H1 (cell line): Measurements from ENCODE around the gene SLC7A7. TPM values are rescaled to one million over a fixed set of nuclear protein-coding genes. Genes with fewer than 3 reads are reported as not detected.

Source experiments
- CTCF ChIA-PET: fragments of 300-600 bp; sonication (Branson Sonifier 250); formaldehyde crosslinking; loops from one replicate; lab custom pipeline; 2021; ENCODE audit not compliant: partially characterized antibody; lab: Charles Lee
- POLR2A ChIA-PET: fragments of 300-600 bp; sonication (Branson Sonifier 250); formaldehyde crosslinking; loops from one replicate; lab custom pipeline; 2021; ENCODE audit warnings: inconsistent platforms; ENCODE audit not compliant: partially characterized antibody; lab: Charles Lee
- DNase-seq, 2 experiments: peaks; one replicate each; pipeline versions ENCODE4 v3.0.0 to v3.0.0-alpha.2; 2010 to 2022; ENCODE audit warnings: low spot score in 2 of 2, low read depth in 1 of 2, mixed read lengths in 1 of 2
- FAIRE-seq: peaks from 2 replicates; lab custom pipeline; 2011; peaks lifted over from hg19 to GRCh38; lab: Jason Lieb, UNC
- H2AFZ ChIP-seq: 2 replicates; pipeline ENCODE4 v1.8.1; 2012; ENCODE audit warnings: low read length, inconsistent platforms
- H2AK5ac ChIP-seq: 2 replicates; pipeline ENCODE4 v1.6.1; 2013; ENCODE audit warnings: low read depth, low read length
- H2BK120ac ChIP-seq: replicated peaks from 2 replicates; pipeline ENCODE3; 2013; ENCODE audit warnings: low read depth, low read length, inconsistent platforms
- H2BK12ac ChIP-seq: 2 replicates; pipeline ENCODE4 v1.6.1; 2013; ENCODE audit warnings: low read depth, low read length
- H2BK15ac ChIP-seq: 2 replicates; pipeline ENCODE4 v1.6.1; 2013; ENCODE audit warnings: low read length
- H2BK20ac ChIP-seq: 2 replicates; pipeline ENCODE4 v1.6.1; 2013; ENCODE audit warnings: low read length
- H2BK5ac ChIP-seq: 2 replicates; pipeline ENCODE4 v1.6.1; 2013; ENCODE audit warnings: low read depth, low read length
- H3K14ac ChIP-seq: 2 replicates; pipeline ENCODE4 v1.6.1; 2013; ENCODE audit warnings: inconsistent platforms; ENCODE audit not compliant: insufficient read length
- H3K18ac ChIP-seq: 2 replicates; pipeline ENCODE4 v1.6.1; 2013; ENCODE audit warnings: low read length; ENCODE audit errors: extremely low read depth
- H3K23ac ChIP-seq: 2 replicates; pipeline ENCODE4 v1.6.1; 2013; ENCODE audit warnings: inconsistent platforms; ENCODE audit not compliant: insufficient read length
- H3K23me2 ChIP-seq: 2 replicates; pipeline ENCODE4 v1.6.1; 2013; ENCODE audit warnings: low read depth, low read length
- H3K27ac ChIP-seq: 2 replicates; pipeline ENCODE4 v1.6.1; 2011; ENCODE audit warnings: low read depth, low read length, inconsistent platforms
- H3K27me3 ChIP-seq, 4 experiments: replicated peaks in 1 of 4; 1 replicate in 1 of 4; 2 replicates in 3 of 4; pipeline versions ENCODE4 v1.6.1 to v1.8.1; 2011 to 2013; ENCODE audit warnings: low read length in 3 of 4, mild to moderate bottlenecking in 3 of 4, inconsistent platforms in 2 of 4, mixed read lengths in 2 of 4, moderate library complexity in 1 of 4; ENCODE audit not compliant: control insufficient read depth in 3 of 4, insufficient read depth in 3 of 4; ENCODE audit errors: extremely low read depth in 1 of 4
- H3K36me3 ChIP-seq, 4 experiments: 2 replicates each; pipeline versions ENCODE4 v1.6.1 to v1.8.1; 2011 to 2013; ENCODE audit warnings: mild to moderate bottlenecking in 4 of 4, low read length in 3 of 4, moderate library complexity in 2 of 4, control low read depth in 1 of 4, inconsistent platforms in 1 of 4; ENCODE audit not compliant: insufficient read depth in 4 of 4, control insufficient read depth in 2 of 4
- H3K4ac ChIP-seq: replicated peaks from 2 replicates; pipeline ENCODE3; 2013; ENCODE audit warnings: low read length, low read depth, mixed read lengths, inconsistent platforms; ENCODE audit not compliant: insufficient read length
- H3K4me1 ChIP-seq, 4 experiments: replicated peaks in 1 of 4; 1 replicate in 1 of 4; 2 replicates in 3 of 4; pipeline versions ENCODE4 v1.6.1 to v1.8.1; 2011 to 2013; ENCODE audit warnings: low read length in 3 of 4, inconsistent platforms in 2 of 4, mixed read lengths in 1 of 4; ENCODE audit not compliant: insufficient read depth in 4 of 4, control insufficient read depth in 3 of 4
- H3K4me2 ChIP-seq, 2 experiments: 2 replicates each; pipeline versions ENCODE4 v1.6.1 to v1.8.1; 2011 to 2013; ENCODE audit warnings: low read depth in 2 of 2, low read length in 2 of 2, control low read depth in 1 of 2, inconsistent platforms in 1 of 2, mild to moderate bottlenecking in 1 of 2; ENCODE audit not compliant: insufficient read depth in 1 of 2
- H3K4me3 ChIP-seq, 4 experiments: fragments of 200-600, 300-600 bp in 1 of 4; sonication (generic), shearing (Covaris generic), sonication (Bioruptor Twin) in 1 of 4; 2 replicates each; pipeline versions ENCODE4 v1.5.1 to v1.8.1; 2011 to 2016; ENCODE audit warnings: low read length in 4 of 4, low read depth in 3 of 4, control low read depth in 2 of 4, inconsistent platforms in 2 of 4, mild to moderate bottlenecking in 2 of 4, mixed read lengths in 1 of 4, moderate library complexity in 1 of 4; ENCODE audit not compliant: insufficient read depth in 2 of 4; ENCODE audit errors: extremely low read depth in 1 of 4
- H3K56ac ChIP-seq: replicated peaks from 2 replicates; pipeline ENCODE3; 2013; ENCODE audit warnings: low read depth, mild to moderate bottlenecking, mixed read lengths, low read length, inconsistent platforms; ENCODE audit not compliant: insufficient read length
- H3K79me1 ChIP-seq: 2 replicates; pipeline ENCODE4 v1.6.1; 2013; ENCODE audit warnings: low read depth, low read length, control low read depth
- H3K79me2 ChIP-seq, 2 experiments: 2 replicates each; pipeline versions ENCODE4 v1.6.1 to v1.8.1; 2012 to 2013; ENCODE audit warnings: low read length in 2 of 2, mild to moderate bottlenecking in 2 of 2, inconsistent platforms in 1 of 2; ENCODE audit not compliant: insufficient read depth in 2 of 2, control insufficient read depth in 1 of 2
- H3K9ac ChIP-seq, 4 experiments: replicated peaks in 1 of 4; 1 replicate in 1 of 4; 2 replicates in 3 of 4; pipeline versions ENCODE4 v1.6.1 to v1.8.1; 2011 to 2013; ENCODE audit warnings: low read depth in 3 of 4, low read length in 3 of 4, control low read depth in 2 of 4, mild to moderate bottlenecking in 2 of 4, moderate library complexity in 2 of 4, inconsistent platforms in 1 of 4; ENCODE audit errors: extremely low read depth in 1 of 4
- H3K9me3 ChIP-seq, 2 experiments: 2 replicates each; pipeline versions ENCODE4 v1.6.1 to v1.8.1; 2012 to 2013; ENCODE audit warnings: mild to moderate bottlenecking in 2 of 2, moderate library complexity in 2 of 2, control low read depth in 1 of 2, inconsistent platforms in 1 of 2, low read depth in 1 of 2, low read length in 1 of 2, mixed read lengths in 1 of 2; ENCODE audit not compliant: insufficient read depth in 2 of 2
- H4K20me1 ChIP-seq, 2 experiments: replicated peaks in 1 of 2; 2 replicates each; pipeline versions ENCODE3 to v1.8.1; 2011 to 2013; ENCODE audit warnings: inconsistent platforms in 2 of 2, low read length in 2 of 2, mild to moderate bottlenecking in 1 of 2; ENCODE audit not compliant: insufficient read depth in 2 of 2, control insufficient read depth in 1 of 2
- H4K5ac ChIP-seq: 2 replicates; pipeline ENCODE4 v1.6.1; 2013; ENCODE audit warnings: low read length, low read depth, mixed read lengths, inconsistent platforms; ENCODE audit not compliant: insufficient read length
- H4K8ac ChIP-seq: 2 replicates; pipeline ENCODE4 v1.8.0; 2013; ENCODE audit warnings: mild to moderate bottlenecking, moderate library complexity, low read length, inconsistent platforms; ENCODE audit not compliant: insufficient read depth; ENCODE audit errors: extremely low read depth
- H4K91ac ChIP-seq: replicated peaks from 2 replicates; pipeline ENCODE3; 2013; ENCODE audit warnings: low read length, mixed read lengths, inconsistent platforms; ENCODE audit not compliant: insufficient read length
- SAP30 ChIP-seq: fragments of 300-600 bp; sonication (generic); IDR thresholded peaks from 2 replicates; pipeline ENCODE4 v1.7.1; 2012; ENCODE audit warnings: low read length, moderate library complexity, mild to moderate bottlenecking, inconsistent platforms; ENCODE audit not compliant: insufficient read depth, insufficient replicate concordance
- SIRT6 ChIP-seq: IDR thresholded peaks from one replicate; pipeline ENCODE4 v1.7.1; 2012; ENCODE audit warnings: low read length, inconsistent platforms
- whole genome bisulfite sequencing, 2 experiments: shearing (Covaris generic) in 1 of 2; methylation state at CpG; one replicate each; pipeline versions ENCODE4 v1.1.6 to v1.1.7; 2013 to 2015; ENCODE audit warnings: low lambda C conversion rate in 2 of 2, mixed read lengths in 2 of 2, inconsistent platforms in 1 of 2, low coverage in 1 of 2, missing lambda C conversion rate in 1 of 2; ENCODE audit not compliant: insufficient replicate concordance in 2 of 2, insufficient coverage in 1 of 2, insufficient read length in 1 of 2; ENCODE audit errors: extremely low coverage in 1 of 2, missing lambda C conversion rate in 1 of 2; 5-methylcytosine and 5-hydroxymethylcytosine counted together
- polyA plus RNA-seq, 7 experiments: library from polyadenylated mRNA; depleted of rRNA in 3 of 7; stranded (reverse) in 5 of 7; unstranded in 2 of 7; fragments of >200 nt in 5 of 7; fragments of 200-250 nt in 2 of 7; gene quantifications; 1 replicate in 5 of 7; 2 replicates in 1 of 7; 4 replicates in 1 of 7; pipeline versions ENCODE4 v1.2.1 to v1.2.3, GENCODE V29; 2011 to 2013; ENCODE audit warnings: missing spikeins in 2 of 7, mixed read lengths in 2 of 7
- total RNA-seq: library from RNA; stranded (reverse); fragmentation: NEBNext Ultra II Directional; extraction: Animal tissue kit (Norgen Biotek cat#: 25700); gene quantifications from 2 replicates; pipeline ENCODE4 v1.2.1, GENCODE V29; 2021

The SLC7A7 gene
- total and polyA plus RNA-seq, 2 of the 8 experiments (the other 6 are each of a cell fraction or from before 2014, with no cell fraction given), result 5.8 to 14.9 TPM

DNA sequence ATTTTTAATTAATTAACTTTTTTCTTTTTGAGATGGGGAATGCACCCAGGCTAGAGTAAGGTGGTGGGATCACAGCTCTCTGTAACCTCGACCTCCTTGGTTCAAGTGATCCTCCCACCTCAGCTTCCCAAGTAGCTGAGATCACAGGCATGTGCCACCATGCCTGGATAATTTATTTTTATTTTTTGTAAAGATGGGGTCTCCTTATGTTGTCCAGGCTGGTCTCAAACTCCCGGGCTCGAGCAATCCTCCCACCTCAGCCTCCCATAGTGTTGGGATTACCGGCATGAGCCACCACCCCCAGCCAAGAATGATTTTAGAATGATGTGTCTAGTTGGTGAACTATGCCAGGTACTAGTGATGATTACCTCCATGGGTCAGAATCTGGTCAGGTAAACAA, 49.7 kb upstream of the SLC7A7 start:
- Histone ChIP-seq H4K5ac (no peak overlapping the region), H2BK20ac (no peak overlapping the region), H3K9ac (no peak overlapping the region), H4K8ac (no peak overlapping the region), H2BK15ac (no peak overlapping the region), H2AK5ac (no peak overlapping the region), H3K27me3 (no peaks in the 10 kb centered on the region), H3K79me2 (no peaks in the 10 kb centered on the region), H2AFZ (no peak overlapping the region), H3K4me3 (no peak overlapping the region), H3K36me3 (no peaks in the 10 kb centered on the region), H3K4me1 (peaks cover 0 to 6% (median 0%) of the 10 kb centered on the region in 4 experiments; a peak in 1 of 7 replicates), H3K4me2 (no peak overlapping the region), H3K23ac (no peak overlapping the region), H3K27ac (no peak overlapping the region), H2BK120ac (no peak overlapping the region), H4K20me1 (no peaks in the 10 kb centered on the region), H3K9me3 (no peaks in the 10 kb centered on the region), H3K23me2 (no peaks in the 10 kb centered on the region), H2BK12ac (no peak overlapping the region), H3K18ac (no peak overlapping the region), H3K14ac (no peak overlapping the region), H2BK5ac (no peak overlapping the region), H3K79me1 (no peaks in the 10 kb centered on the region), H3K56ac (no peak overlapping the region), H4K91ac (no peak overlapping the region), H3K4ac (no peak overlapping the region)
- ChIA-PET POLR2A (interaction anchor here (0.7 to 1.1 kb wide), 5 partner anchors 27 to 46 kb away, joined by 3 to 6 read pairs (median 4); no protein-coding TSS in a partner anchor), CTCF (interaction anchor here (0.6 to 56.0 kb wide), 11 partner anchors 9 to 314 kb away, joined by 3 to 1562 read pairs (median 4); partner anchors contain the start of genes MMP14, MRPL52 and SLC7A7)
- DNase-seq, result no peak
- 93% methylated on average over 4 of the region's 4 CpGs; no CpG with 5 or more reads in 1 of the 2 experiments for WGBS, 2 experiments
- FAIRE-seq, result no peak
- TF ChIP-seq SAP30 (no peak), SIRT6 (no peak)
